GM23248 (cell line): ENCODE measurements around the gene MYRF.

Experiments
- EZH2 ChIP-seq: fragments of 200-600 bp; sonication (generic); IDR thresholded peaks from 2 replicates; pipeline ENCODE4 v1.6.1; 2018; ENCODE audit warnings: antibody characterized with exemption, mild to moderate bottlenecking; ENCODE audit not compliant: insufficient read depth, poor library complexity, severe bottlenecking
- EZH2phosphoT487 ChIP-seq: fragments of 200-600 bp; sonication (generic); IDR thresholded peaks from 2 replicates; pipeline ENCODE4 v1.6.1; 2018; ENCODE audit warnings: antibody characterized with exemption, moderate library complexity, mild to moderate bottlenecking, low read depth; ENCODE audit not compliant: insufficient read depth

DNA sequence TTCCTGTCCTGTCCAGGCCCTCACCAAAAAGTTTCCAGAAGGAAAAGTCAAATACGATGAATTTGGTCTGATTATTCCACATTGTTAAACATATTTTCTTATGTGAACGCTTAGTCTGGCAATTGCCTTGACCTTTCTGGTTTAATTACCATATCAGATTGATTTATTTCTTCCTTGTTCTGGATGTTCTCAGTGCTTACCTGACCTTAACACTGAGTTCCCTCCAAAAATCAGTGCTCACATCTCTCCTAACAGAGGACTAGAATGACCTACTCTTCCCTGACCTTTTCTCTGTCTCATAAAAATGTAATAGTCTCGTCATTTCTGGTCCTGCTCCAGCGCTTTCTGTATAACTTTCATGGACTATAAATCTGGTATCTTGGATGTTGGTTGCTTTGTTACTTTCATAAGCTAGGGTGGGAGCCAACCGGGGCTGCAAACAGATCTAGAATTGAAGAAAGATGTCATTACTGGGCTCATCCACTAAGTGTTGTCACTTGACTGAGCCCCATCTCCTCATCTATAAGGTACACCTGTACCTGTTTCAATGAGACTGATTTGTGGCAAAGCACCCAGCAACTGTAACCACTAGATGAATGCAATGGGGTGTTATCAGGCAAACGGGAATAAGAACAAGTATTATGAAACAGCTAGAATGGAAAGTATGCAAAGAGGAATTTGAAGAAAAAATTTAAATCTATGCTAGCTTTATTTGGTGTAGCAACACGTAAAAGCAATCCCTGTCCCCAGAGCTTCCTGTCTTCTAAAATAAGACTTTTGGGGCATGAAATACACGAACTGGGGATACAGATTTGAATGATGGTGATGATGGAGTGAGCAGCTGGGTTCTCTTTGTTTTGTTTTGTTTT, 78.0 kb downstream of the MYRF start:
- TF ChIP-seq EZH2 (no peak), EZH2phosphoT487 (no peak)
